HL-60 (cell line): Measurements from ENCODE around the gene MT1X.

Source experiments
- DNase-seq, 2 experiments: peaks; one replicate each; pipeline ENCODE4 v3.0.0-alpha.2; 2010 to 2020; ENCODE audit warnings: low read depth in 1 of 2, low spot score in 1 of 2
- H3K27ac ChIP-seq: fragments of 250-450 bp; sonication (Bioruptor Pico); replicated peaks from 2 replicates; pipeline ENCODE4 v1.5.1; 2020; ENCODE audit warnings: mild to moderate bottlenecking, moderate library complexity
- H3K27me3 ChIP-seq: fragments of 250-450 bp; sonication (Bioruptor Pico); 2 replicates; pipeline ENCODE4 v1.5.1; 2021; ENCODE audit warnings: mild to moderate bottlenecking, moderate library complexity; ENCODE audit not compliant: insufficient read depth, poor library complexity, severe bottlenecking
- H3K4me3 ChIP-seq: replicated peaks from 2 replicates; pipeline ENCODE4 v1.5.1; 2011; ENCODE audit warnings: mild to moderate bottlenecking, control low read depth, low read length; ENCODE audit not compliant: insufficient read depth
- CTCF ChIP-seq: IDR thresholded peaks from one replicate; pipeline ENCODE4 v1.5.1; 2011; ENCODE audit warnings: low read length, control low read depth, inconsistent platforms; ENCODE audit not compliant: insufficient read depth
- GABPA ChIP-seq: IDR thresholded peaks from 2 replicates; pipeline ENCODE4 v1.6.1; 2012; ENCODE audit warnings: low read depth
- POLR2AphosphoS5 ChIP-seq: IDR thresholded peaks from 2 replicates; pipeline ENCODE4 v1.6.1; 2012; ENCODE audit warnings: low read depth
- REST ChIP-seq: IDR thresholded peaks from 2 replicates; pipeline ENCODE4 v1.6.1; 2012; ENCODE audit warnings: low read depth; ENCODE audit not compliant: insufficient replicate concordance
- SPI1 ChIP-seq: IDR thresholded peaks from 2 replicates; pipeline ENCODE4 v1.6.1; 2012; ENCODE audit warnings: low read depth, mild to moderate bottlenecking, borderline replicate concordance

Gene MT1X

GRCh38 chr16:56677474-56677873 lies 4.8 kb upstream of the MT1X start:
- no peak for DNase-seq
- peaks cover 14% of the 10 kb centered on the region for H3K27me3 ChIP-seq
- no peak overlapping the region for H3K27ac ChIP-seq
- no peak for TF ChIP-seq POLR2AphosphoS5
- no peak overlapping the region for H3K4me3 ChIP-seq

- TF ChIP-seq REST, result no peak
- peaks cover 8% of the 10 kb centered on the region for H3K27me3 ChIP-seq
- H3K27ac ChIP-seq, result peak overlapping the region; percentile 61
- no peak overlapping the region for H3K4me3 ChIP-seq
- no peak for DNase-seq
Observed at GRCh38 chr16:56679078-56679730, 3.1 kb upstream of the MT1X start.

GRCh38 chr16:56679818-56680217 lies 2.5 kb upstream of the MT1X start:
- H3K27me3 ChIP-seq, result peaks cover 8% of the 10 kb centered on the region
- peak overlapping the region; percentile 61 for H3K27ac ChIP-seq
- H3K4me3 ChIP-seq, result no peak overlapping the region
- no peak for TF ChIP-seq GABPA
- no peak for TF ChIP-seq REST
- TF ChIP-seq CTCF, result no peak
- no peak for TF ChIP-seq SPI1
- no peak for TF ChIP-seq POLR2AphosphoS5
- DNase-seq, result peak; percentile 75 to 80

- DNase-seq, result no peak
- Histone ChIP-seq H3K4me3 (peak overlapping the region; percentile 55), H3K27ac (peak overlapping the region; percentile 52), H3K27me3 (no peaks in the 10 kb centered on the region)
- no peak for TF ChIP-seq POLR2AphosphoS5
- no peak for TF ChIP-seq CTCF
- no peak for TF ChIP-seq GABPA
- no peak for TF ChIP-seq REST
- TF ChIP-seq SPI1, result no peak
Observed at GRCh38 chr16:56682703-56683397, 580 bp downstream of the MT1X start.
